Endothelial cell of umbilical vein (primary cell): ENCODE measurements around the gene PSMC2. TPM values are rescaled to one million over a fixed set of nuclear protein-coding genes. Genes with fewer than 3 reads are reported as not detected.

Experiments used
- BruUV-seq: library from RNA; stranded (reverse); fragments of 400-500 nt; replicated peaks from 2 replicates; lab custom pipeline; 2021; lab: Mats Ljungman, UMichigan
- CTCF ChIA-PET: fragments of 300-600, 350-600 bp; sonication (Branson Sonifier 250); formaldehyde crosslinking; loops from one replicate; lab custom pipeline; 2021; ENCODE audit warnings: antibody characterized with exemption, inconsistent platforms; lab: Charles Lee
- POLR2A ChIA-PET: fragments of 300-600, 350-600 bp; sonication (Branson Sonifier 250); formaldehyde crosslinking; loops from one replicate; lab custom pipeline; 2021; ENCODE audit warnings: antibody characterized with exemption, inconsistent platforms; lab: Charles Lee
- DNase-seq: peaks from one replicate; pipeline ENCODE4 v3.0.0-alpha.2; 2011; ENCODE audit warnings: low read depth, low spot score
- FAIRE-seq: peaks from 2 replicates; lab custom pipeline; 2011; peaks lifted over from hg19 to GRCh38; lab: Jason Lieb, UNC
- H2AFZ ChIP-seq: 2 replicates; pipeline ENCODE4 v1.6.0; 2012; ENCODE audit warnings: low read depth, low read length, control low read depth, inconsistent platforms
- H3K27ac ChIP-seq: 2 replicates; pipeline ENCODE4 v1.5.1; 2011; ENCODE audit warnings: low read depth, mild to moderate bottlenecking, control low read depth, low read length, moderate library complexity; ENCODE audit not compliant: insufficient read depth
- H3K27me3 ChIP-seq, 2 experiments: 2 replicates each; pipeline versions ENCODE4 v1.6.0 to v1.6.1; 2011; ENCODE audit warnings: low read length in 2 of 2, mixed read lengths in 1 of 2; ENCODE audit not compliant: control insufficient read depth in 2 of 2, insufficient read depth in 2 of 2
- H3K36me3 ChIP-seq, 2 experiments: 2 replicates in 1 of 2; 3 replicates in 1 of 2; pipeline ENCODE4 v1.5.1; 2011; ENCODE audit warnings: low read length in 2 of 2, mild to moderate bottlenecking in 1 of 2, moderate library complexity in 1 of 2; ENCODE audit not compliant: control insufficient read depth in 2 of 2, insufficient read depth in 2 of 2; ENCODE audit errors: extremely low read depth in 1 of 2
- H3K4me1 ChIP-seq: 3 replicates; pipeline ENCODE4 v1.5.1; 2011; ENCODE audit warnings: mild to moderate bottlenecking, low read length; ENCODE audit not compliant: control insufficient read depth, insufficient read depth; ENCODE audit errors: extremely low read depth
- H3K4me2 ChIP-seq: 2 replicates; pipeline ENCODE4 v1.6.1; 2011; ENCODE audit warnings: low read length, control low read depth, mixed read lengths; ENCODE audit not compliant: insufficient read depth
- H3K4me3 ChIP-seq, 3 experiments: fragments of 200-600 bp in 1 of 3; sonication (generic), shearing (Covaris generic) in 1 of 3; replicated peaks in 1 of 3; 2 replicates each; pipeline ENCODE4 v1.5.1; 2011 to 2016; ENCODE audit warnings: control low read depth in 3 of 3, low read length in 3 of 3, mild to moderate bottlenecking in 2 of 3, inconsistent platforms in 1 of 3, low read depth in 1 of 3, moderate library complexity in 1 of 3; ENCODE audit not compliant: insufficient read depth in 1 of 3
- H3K79me2 ChIP-seq: 2 replicates; pipeline ENCODE4 v1.6.0; 2012; ENCODE audit warnings: low read length, inconsistent platforms; ENCODE audit not compliant: control insufficient read depth, insufficient read depth
- H3K9ac ChIP-seq: replicated peaks from 2 replicates; pipeline ENCODE3; 2011; ENCODE audit warnings: low read length, control low read depth; ENCODE audit not compliant: insufficient read depth; ENCODE audit errors: extremely low read depth
- H3K9me1 ChIP-seq: replicated peaks from 3 replicates; pipeline ENCODE4 v1.6.0; 2011; ENCODE audit warnings: mild to moderate bottlenecking, low read length; ENCODE audit not compliant: control insufficient read depth, insufficient read depth; ENCODE audit errors: extremely low read depth
- H3K9me3 ChIP-seq: replicated peaks from 2 replicates; pipeline ENCODE4 v1.5.1; 2012; ENCODE audit warnings: low read length, inconsistent platforms; ENCODE audit not compliant: control insufficient read depth, insufficient read depth
- H4K20me1 ChIP-seq: replicated peaks from 2 replicates; pipeline ENCODE3; 2011; ENCODE audit warnings: mild to moderate bottlenecking, low read length; ENCODE audit not compliant: control insufficient read depth, insufficient read depth; ENCODE audit errors: extremely low read depth
- CTCF ChIP-seq, 2 donors: IDR thresholded peaks; 1 replicate in 1 of 2; 2 replicates in 1 of 2; pipeline ENCODE4 v1.5.1; 2011; ENCODE audit warnings: low read length in 2 of 2, mild to moderate bottlenecking in 2 of 2, moderate library complexity in 2 of 2, control low read depth in 1 of 2, inconsistent platforms in 1 of 2, low read depth in 1 of 2; ENCODE audit not compliant: insufficient read depth in 1 of 2; ENCODE audit errors: extremely low read depth in 1 of 2
- EZH2 ChIP-seq: IDR thresholded peaks from 2 replicates; pipeline ENCODE4 v1.6.1; 2012; ENCODE audit warnings: borderline replicate concordance, low read depth, mild to moderate bottlenecking, moderate library complexity, low read length, inconsistent platforms; ENCODE audit not compliant: severe bottlenecking
- FOS ChIP-seq: IDR thresholded peaks from 2 replicates; pipeline ENCODE4 v1.6.1; 2011; ENCODE audit warnings: mild to moderate bottlenecking, low read length, moderate library complexity, borderline replicate concordance; ENCODE audit not compliant: insufficient read depth
- GATA2 ChIP-seq: IDR thresholded peaks from 2 replicates; pipeline ENCODE4 v1.7.0; 2011; ENCODE audit warnings: low read depth, mild to moderate bottlenecking, moderate library complexity, mixed read lengths, low read length; ENCODE audit not compliant: insufficient read length, insufficient read depth
- JUN ChIP-seq: IDR thresholded peaks from 2 replicates; pipeline ENCODE4 v1.6.1; 2011; ENCODE audit warnings: borderline replicate concordance, low read depth; ENCODE audit not compliant: insufficient read length, insufficient read depth
- MYC ChIP-seq: IDR thresholded peaks from one replicate; pipeline ENCODE4 v1.6.1; 2011; ENCODE audit warnings: mild to moderate bottlenecking, low read depth, low read length
- POLR2A ChIP-seq: IDR thresholded peaks from 2 replicates; pipeline ENCODE4 v1.6.1; 2012; ENCODE audit warnings: low read depth, mild to moderate bottlenecking, control low read depth, low read length
- POLR2AphosphoS5 ChIP-seq: IDR thresholded peaks from 2 replicates; pipeline ENCODE4 v1.6.1; 2012; ENCODE audit warnings: low read depth, mild to moderate bottlenecking, control low read depth, low read length, moderate library complexity; ENCODE audit not compliant: insufficient read depth
- dilution Hi-C: fragments of 300-500 bp; cut with MboI; formaldehyde crosslinking; loops from one replicate; pipeline ENCODE4 v1.15.0; 2019; ENCODE audit warnings: low sequenced_read_pairs; ENCODE audit not compliant: extremely low pct_ligation_motif_present
- intact Hi-C: fragments of 100-400 bp; cut with micrococcal nuclease; formaldehyde crosslinking; loops from one replicate; pipeline ENCODE4 v1.10.0; 2022
- polyA plus RNA-seq, 4 experiments: library from polyadenylated mRNA; depleted of rRNA in 3 of 4; stranded (reverse) in 3 of 4; unstranded in 1 of 4; fragments of >200 nt; gene quantifications; 2 replicates each; pipeline versions ENCODE4 v1.2.1 to v1.2.3, GENCODE V29; 2011 to 2012; ENCODE audit warnings: missing spikeins in 1 of 4
- total RNA-seq: library from RNA; stranded (reverse); gene quantifications from 2 replicates; pipeline ENCODE4 v1.2.3, GENCODE V29; 2021
- TF ChIP-seq, protein P1 (sequence below): IDR thresholded peaks from 2 replicates; pipeline ENCODE4 v1.6.1; 2011; ENCODE audit not compliant: insufficient read depth, insufficient read length

The PSMC2 gene
- total and polyA plus RNA-seq, 2 donors (not counting 3 experiments of a cell fraction or from before 2014, with no cell fraction given), result 109 to 147 TPM

DNA sequence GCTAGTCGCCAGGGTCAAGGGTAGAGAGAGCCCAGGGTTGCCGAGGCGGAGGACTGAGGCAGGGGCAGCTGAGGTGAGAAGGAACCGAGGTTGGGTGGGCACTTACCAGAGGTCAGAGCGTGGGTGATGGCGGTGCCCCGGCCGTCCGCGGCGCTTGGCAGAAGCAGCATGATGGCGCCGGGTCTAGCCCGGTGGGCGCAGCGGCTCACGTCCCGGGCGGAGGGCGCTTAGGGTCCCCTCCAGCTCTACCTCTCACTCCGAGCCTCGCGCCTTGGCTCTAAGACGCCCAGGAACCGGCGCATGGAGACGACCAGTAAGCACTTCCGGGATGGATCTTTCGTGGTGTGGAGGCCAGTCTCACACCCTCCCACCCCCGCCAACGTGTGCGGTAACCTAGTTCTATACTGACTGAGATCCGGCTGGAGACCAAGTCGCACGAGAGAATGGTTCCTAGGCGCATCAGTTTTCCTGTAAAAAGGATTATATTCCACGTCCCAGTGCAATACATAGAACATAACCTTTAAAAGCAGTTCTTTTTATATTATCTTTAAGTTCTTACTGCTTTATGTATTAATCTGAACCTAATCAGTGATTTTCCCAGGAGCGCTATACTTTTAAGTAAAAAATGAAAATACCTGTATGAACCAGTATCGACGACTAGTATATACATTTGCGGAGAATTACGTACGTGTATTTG, 2.8 kb upstream of the PSMC2 start, which contains the start of gene DNAJC2:
DNAJC2 (minus strand) TSS at position 315 of the 697 bp plus-strand sequence; CDS start at position 170, 145 bp downstream.
- CTCF ChIA-PET, result no interaction called here

More for the DNA sequence above, 2.8 kb upstream of the PSMC2 start, which contains the start of gene DNAJC2:
- Histone ChIP-seq H3K4me1 (peaks cover 29% of the 10 kb centered on the region), H3K27ac (peak within 1 kb of the TSS; percentile 85), H3K9me3 (no peaks in the 10 kb centered on the region), H3K4me2 (peak within 1 kb of the TSS; percentile 96), H3K9me1 (no peaks in the 10 kb centered on the region), H3K79me2 (peaks cover 76% of the 10 kb centered on the region), H3K9ac (peak within 1 kb of the TSS; percentile 82), H2AFZ (peak within 1 kb of the TSS; percentile 92), H3K36me3 (peaks cover 5 to 9% of the 10 kb centered on the region in 2 experiments), H3K27me3 (no peaks in the 10 kb centered on the region), H3K4me3 (peak within 1 kb of the TSS; percentile 91 to 99 (median 94)), H4K20me1 (no peaks in the 10 kb centered on the region)
- POLR2A ChIA-PET, result no interaction called here
- TF ChIP-seq POLR2A, result peak; percentile 88
- TF ChIP-seq MYC, result peak; percentile 94
- no peak for TF ChIP-seq FOS
- no peak for TF ChIP-seq GATA2
- TF ChIP-seq, protein P1, sequence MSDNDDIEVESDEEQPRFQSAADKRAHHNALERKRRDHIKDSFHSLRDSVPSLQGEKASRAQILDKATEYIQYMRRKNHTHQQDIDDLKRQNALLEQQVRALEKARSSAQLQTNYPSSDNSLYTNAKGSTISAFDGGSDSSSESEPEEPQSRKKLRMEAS, result peak; percentile 60
- no peak for TF ChIP-seq JUN
- no peak for TF ChIP-seq CTCF (IDR thresholded peaks at IDR 0.05; ENCODE audit: extremely low read depth in 1 of 2, insufficient read depth in 1 of 2, low read depth in 1 of 2, low read length in 2 of 2)
- TF ChIP-seq POLR2AphosphoS5, result peak; percentile 87
- TF ChIP-seq EZH2, result no peak
- dilution Hi-C loops (no loop called here), intact Hi-C loops (loop anchor here (1.0 to 5.0 kb wide), 5 partner anchors 8 to 1668 kb away; partner anchors contain the start of genes ARMC10, FAM185A, FBXL13 and PMPCB)
- no TSS peak for BruUV-seq
- DNase-seq, result peak; percentile 86
- peak; percentile 71 for FAIRE-seq
